Activated CD4-positive, alpha-beta memory T cell treated with anti-CD3 and anti-CD28 coated beads for 36 hours (primary cell): ENCODE measurements around the gene DHX29. TPM values are rescaled to one million over a fixed set of nuclear protein-coding genes. Genes with fewer than 3 reads are reported as not detected.

Source experiments
- CTCF ChIA-PET: fragments of 350-600 bp; sonication (Branson Sonifier 250); formaldehyde crosslinking; loops from one replicate; lab custom pipeline; 2021; ENCODE audit warnings: antibody characterized with exemption, inconsistent platforms; lab: Charles Lee
- POLR2A ChIA-PET: fragments of 350-600 bp; sonication (Branson Sonifier 250); formaldehyde crosslinking; loops from one replicate; lab custom pipeline; 2021; ENCODE audit warnings: antibody characterized with exemption; lab: Charles Lee
- DNase-seq: peaks from one replicate; pipeline ENCODE4 v3.0.0-alpha.2; 2020
- H3K27ac Mint-ChIP-seq: one replicate; pipeline ENCODE4 v1.8.0; 2021; ENCODE audit warnings: mixed read lengths
- H3K27me3 Mint-ChIP-seq: one replicate; pipeline ENCODE4 v1.8.0; 2021; ENCODE audit warnings: mixed read lengths
- H3K36me3 Mint-ChIP-seq: one replicate; pipeline ENCODE4 v1.8.0; 2021; ENCODE audit warnings: mixed read lengths
- H3K4me1 Mint-ChIP-seq: one replicate; pipeline ENCODE4 v1.8.0; 2021; ENCODE audit warnings: low read depth, mixed read lengths
- H3K4me3 Mint-ChIP-seq: one replicate; pipeline ENCODE4 v1.8.0; 2021; ENCODE audit warnings: mild to moderate bottlenecking, mixed read lengths
- H3K9me3 Mint-ChIP-seq: one replicate; pipeline ENCODE4 v1.8.0; 2021; ENCODE audit warnings: mixed read lengths
- intact Hi-C: fragments of 100-400 bp; cut with micrococcal nuclease; formaldehyde crosslinking; loops from one replicate; pipeline ENCODE4 v1.15.1; 2023
- total RNA-seq, 2 experiments: library from RNA; stranded (reverse); gene quantifications; one replicate each; pipeline ENCODE4 v1.2.3, GENCODE V29; 2021

DHX29 gene
- total RNA-seq, 2 experiments from 2014 or later, result 11.5 to 11.8 TPM

DNA sequence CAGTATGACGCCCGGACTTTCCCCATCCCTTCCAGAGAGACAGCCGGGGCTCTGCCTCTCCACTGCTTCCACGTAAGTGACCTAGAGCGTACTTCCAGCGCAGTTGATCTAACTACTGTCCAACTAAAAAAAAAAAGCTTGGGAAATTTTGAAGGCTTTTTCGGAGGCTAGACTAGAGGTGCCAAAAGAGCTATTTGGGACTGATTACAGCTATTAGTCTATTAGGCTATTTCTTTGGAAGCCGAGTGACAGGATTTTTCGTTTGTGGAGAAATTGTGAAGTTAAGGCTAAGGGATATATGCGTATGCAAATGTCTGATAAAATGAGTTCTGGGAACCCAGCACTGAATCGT, 75.6 kb downstream of the DHX29 start:
- Mint-ChIP-seq H3K36me3 (no peaks in the 10 kb centered on the region), H3K27ac (no peak overlapping the region), H3K9me3 (no peaks in the 10 kb centered on the region), H3K27me3 (peaks cover 73% of the 10 kb centered on the region), H3K4me1 (peaks cover 37% of the 10 kb centered on the region), H3K4me3 (peak overlapping the region; percentile 69)
- intact Hi-C loops, result no loop called here
- no peak for DNase-seq
- POLR2A ChIA-PET, result interaction anchor here (1.9 kb wide), 1 partner anchor 9 kb away, joined by 4 read pairs; no protein-coding TSS in a partner anchor
- CTCF ChIA-PET, result interaction anchor here (0.6 to 3.4 kb wide), 5 partner anchors 7 to 76 kb away, joined by 3 to 22 read pairs (median 4); partner anchors contain the start of genes CDC20B, DHX29 and MTREX

DNA sequence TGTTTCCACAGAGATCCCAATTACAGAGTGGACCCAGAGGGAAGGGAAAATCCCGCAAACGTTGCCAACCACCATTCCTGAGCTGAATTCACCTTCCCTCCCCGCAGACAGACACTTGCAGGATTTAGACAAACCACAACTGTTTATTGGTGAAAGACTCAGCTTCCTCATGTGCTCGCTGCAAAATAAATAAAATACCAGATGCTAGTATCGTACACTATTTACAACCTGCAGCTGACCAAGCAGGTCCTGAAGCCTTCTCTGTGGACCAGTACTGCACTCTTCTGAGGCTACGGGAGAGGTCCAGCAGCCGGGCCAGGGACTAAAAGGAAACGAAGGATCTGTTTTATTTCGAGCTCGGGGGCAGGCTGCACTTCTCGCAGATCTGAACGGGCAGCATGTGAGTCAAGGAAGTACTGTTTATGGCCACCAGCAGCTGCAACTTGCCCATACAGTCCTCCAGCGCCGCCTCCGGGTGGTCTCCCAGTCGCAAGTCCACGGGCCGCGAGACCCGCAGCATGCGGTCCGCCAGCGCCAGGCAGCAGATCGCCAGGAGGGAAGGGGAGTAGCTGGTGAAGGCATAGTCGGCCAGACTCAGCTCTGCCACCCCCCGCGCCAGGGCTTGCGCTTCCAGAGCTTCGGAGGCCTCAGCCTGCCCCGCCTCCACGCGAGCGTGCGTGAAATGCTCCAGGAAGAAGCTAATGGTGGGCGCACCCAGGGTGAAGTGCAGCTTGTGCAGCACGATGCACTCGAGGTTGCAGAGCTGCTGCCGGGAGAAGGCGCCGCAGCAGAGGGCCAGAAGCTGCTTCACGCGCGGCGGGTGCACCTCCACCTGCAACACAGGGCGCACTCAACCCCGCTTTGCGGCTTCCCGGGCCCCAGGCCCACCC, 76.2 kb downstream of the DHX29 start:
- H3K27ac Mint-ChIP-seq, result no peak overlapping the region
- peak; percentile 30 for DNase-seq
- peaks cover 37% of the 10 kb centered on the region for H3K4me1 Mint-ChIP-seq
- H3K9me3 Mint-ChIP-seq, result no peaks in the 10 kb centered on the region
- H3K36me3 Mint-ChIP-seq, result no peaks in the 10 kb centered on the region
- ChIA-PET CTCF (interaction anchor here (0.6 to 2.4 kb wide), 4 partner anchors 14 to 76 kb away, joined by 3 to 22 read pairs (median 4); partner anchors contain the start of genes CDC20B, DHX29 and MTREX), POLR2A (interaction anchor here (1.3 to 1.9 kb wide), 2 partner anchors 8 to 76 kb away, joined by 4 to 5 read pairs; no protein-coding TSS in a partner anchor)
- intact Hi-C loops, result no loop called here
- peak overlapping the region; percentile 20 for H3K4me3 Mint-ChIP-seq
- H3K27me3 Mint-ChIP-seq, result peaks cover 70% of the 10 kb centered on the region

DNA sequence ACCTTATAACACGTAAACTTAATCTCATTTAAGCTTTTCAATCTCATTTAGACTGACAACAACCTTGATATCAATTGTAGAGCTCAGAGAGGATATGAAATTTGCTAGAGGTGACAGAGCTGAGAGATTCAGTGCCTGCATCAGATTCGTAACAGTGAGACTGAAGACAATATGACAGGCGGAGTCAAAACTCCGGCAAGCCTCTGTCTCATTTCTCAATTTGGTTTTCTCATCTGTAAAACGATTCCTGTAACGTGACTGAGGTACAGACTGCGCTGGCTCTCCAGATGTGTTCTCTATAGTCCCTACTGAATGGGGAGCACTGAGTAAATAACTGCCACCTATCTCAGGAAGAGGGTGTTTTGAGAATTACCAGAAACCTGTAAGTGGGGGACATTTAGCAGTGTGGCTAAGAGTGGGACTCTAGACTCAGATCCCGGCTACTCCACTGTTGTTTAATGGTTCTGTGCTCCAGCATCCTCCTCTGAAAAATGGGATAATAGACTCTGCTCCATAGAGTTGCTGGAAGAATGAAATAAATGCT, 77.3 kb downstream of the DHX29 start:
- Mint-ChIP-seq H3K27ac (no peak overlapping the region), H3K4me3 (no peak overlapping the region), H3K27me3 (peaks cover 78% of the 10 kb centered on the region), H3K4me1 (peaks cover 37% of the 10 kb centered on the region), H3K9me3 (no peaks in the 10 kb centered on the region), H3K36me3 (no peaks in the 10 kb centered on the region)
- ChIA-PET POLR2A (interaction anchor here (1.3 kb wide), 1 partner anchor 77 kb away, joined by 5 read pairs; no protein-coding TSS in a partner anchor), CTCF (no interaction called here)
- DNase-seq, result peak; percentile 39
- intact Hi-C loops, result no loop called here

DNA sequence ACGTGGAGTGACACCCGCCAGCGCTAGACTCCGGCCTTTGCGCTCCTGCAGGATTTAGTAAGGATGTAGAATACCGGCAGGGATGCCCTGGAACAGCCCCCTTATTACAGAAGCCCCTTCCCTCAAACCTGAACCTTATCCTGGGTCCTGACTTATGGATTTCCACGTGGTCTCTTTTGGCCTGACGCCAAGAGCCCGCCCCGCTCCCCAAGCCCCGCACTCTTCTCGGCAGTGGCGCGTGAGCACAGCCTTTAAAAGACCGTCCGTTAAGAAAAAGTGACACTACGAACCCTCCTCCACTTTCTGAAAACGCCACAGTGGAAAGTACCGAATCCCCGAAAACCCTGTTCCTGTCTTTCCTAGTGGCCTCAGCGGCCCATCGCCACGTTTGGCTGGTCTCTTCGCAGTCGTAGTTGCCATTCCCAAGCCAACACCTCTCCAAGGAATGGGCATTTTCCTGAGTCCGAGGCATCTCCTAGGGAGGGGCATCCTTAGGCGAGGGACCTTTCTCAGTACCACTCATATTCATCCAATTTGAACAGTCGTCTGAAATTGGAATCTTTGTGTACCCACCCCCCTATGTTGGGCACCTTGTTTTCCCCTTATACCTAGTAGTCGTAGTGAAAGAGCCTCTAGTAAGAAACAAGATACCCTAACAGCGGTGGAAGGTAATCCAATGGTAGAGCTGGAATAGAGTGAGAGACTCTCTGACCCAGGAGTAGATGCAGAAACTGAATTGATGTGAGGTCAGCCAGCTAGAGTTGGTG, 79.6 kb downstream of the DHX29 start:
- H3K27ac Mint-ChIP-seq, result no peak overlapping the region
- peaks cover 87% of the 10 kb centered on the region for H3K27me3 Mint-ChIP-seq
- H3K4me1 Mint-ChIP-seq, result peaks cover 39% of the 10 kb centered on the region
- H3K9me3 Mint-ChIP-seq, result no peaks in the 10 kb centered on the region
- H3K4me3 Mint-ChIP-seq, result peak overlapping the region; percentile 61
- ChIA-PET CTCF (interaction anchor here (1.4 to 2.7 kb wide), 2 partner anchors 52 to 56 kb away, joined by 4 to 7 read pairs; no protein-coding TSS in a partner anchor), POLR2A (no interaction called here)
- no peak for DNase-seq
- intact Hi-C loops, result loop anchor here (1.0 to 5.0 kb wide), 2 partner anchors 80 to 464 kb away; no protein-coding TSS in a partner anchor
- no peaks in the 10 kb centered on the region for H3K36me3 Mint-ChIP-seq

DNA sequence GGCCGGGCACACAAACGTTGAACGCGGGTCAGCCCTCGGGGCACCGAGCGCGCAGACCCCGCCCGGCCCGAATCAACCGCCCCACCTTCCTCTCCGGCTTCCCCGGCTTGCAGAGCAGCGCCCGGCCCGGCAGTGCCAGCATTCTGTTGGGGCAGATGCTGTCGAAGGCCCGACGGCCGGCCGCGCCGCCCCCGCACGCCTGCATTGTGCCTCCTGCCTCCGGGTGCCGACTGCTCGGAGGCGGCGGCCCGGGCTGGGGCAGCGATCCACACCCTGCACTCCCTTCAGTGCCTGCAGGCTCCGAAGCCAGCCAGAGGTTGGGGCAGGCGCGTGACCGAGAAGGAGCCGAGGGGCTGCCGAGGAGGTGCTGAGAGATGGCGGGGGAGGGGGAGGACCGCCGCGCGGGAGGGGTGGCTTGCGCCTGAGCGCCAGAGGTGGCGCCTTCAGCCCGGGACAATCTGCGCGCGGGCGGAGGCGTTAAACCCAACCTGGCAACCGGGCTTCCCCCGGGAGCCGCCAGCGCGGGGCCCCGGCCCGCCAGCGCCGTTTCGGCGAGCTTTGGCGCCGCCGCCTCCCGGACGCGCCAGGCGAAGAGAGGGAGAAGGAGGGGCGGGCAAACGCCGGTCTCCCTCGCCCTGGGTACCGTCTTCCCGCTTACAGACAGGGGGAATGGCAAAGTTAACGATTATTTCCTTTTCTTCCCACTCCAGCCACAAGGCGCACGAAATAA, 80.4 kb downstream of the DHX29 start, which contains the start of gene MCIDAS:
MCIDAS (minus strand) TSS at position 382 of the 730 bp plus-strand sequence; CDS start at position 205, 177 bp downstream.
- Mint-ChIP-seq H3K27me3 (peaks cover 88% of the 10 kb centered on the region), H3K4me1 (peaks cover 38% of the 10 kb centered on the region), H3K36me3 (no peaks in the 10 kb centered on the region), H3K27ac (no peak within 1 kb of the TSS), H3K9me3 (no peaks in the 10 kb centered on the region), H3K4me3 (peak within 1 kb of the TSS; percentile 61)
- peak; percentile 80 for DNase-seq
- intact Hi-C loops, result loop anchor here (1.0 to 5.0 kb wide), 3 partner anchors 55 to 465 kb away; no protein-coding TSS in a partner anchor
- ChIA-PET CTCF (interaction anchor here (0.6 to 3.9 kb wide), 7 partner anchors 7 to 485 kb away, joined by 3 to 16 read pairs (median 4); partner anchors contain the start of genes CCNO, DHX29, MTREX and SLC38A9), POLR2A (interaction anchor here (1.2 kb wide), 1 partner anchor 80 kb away, joined by 3 read pairs; no protein-coding TSS in a partner anchor)

DNA sequence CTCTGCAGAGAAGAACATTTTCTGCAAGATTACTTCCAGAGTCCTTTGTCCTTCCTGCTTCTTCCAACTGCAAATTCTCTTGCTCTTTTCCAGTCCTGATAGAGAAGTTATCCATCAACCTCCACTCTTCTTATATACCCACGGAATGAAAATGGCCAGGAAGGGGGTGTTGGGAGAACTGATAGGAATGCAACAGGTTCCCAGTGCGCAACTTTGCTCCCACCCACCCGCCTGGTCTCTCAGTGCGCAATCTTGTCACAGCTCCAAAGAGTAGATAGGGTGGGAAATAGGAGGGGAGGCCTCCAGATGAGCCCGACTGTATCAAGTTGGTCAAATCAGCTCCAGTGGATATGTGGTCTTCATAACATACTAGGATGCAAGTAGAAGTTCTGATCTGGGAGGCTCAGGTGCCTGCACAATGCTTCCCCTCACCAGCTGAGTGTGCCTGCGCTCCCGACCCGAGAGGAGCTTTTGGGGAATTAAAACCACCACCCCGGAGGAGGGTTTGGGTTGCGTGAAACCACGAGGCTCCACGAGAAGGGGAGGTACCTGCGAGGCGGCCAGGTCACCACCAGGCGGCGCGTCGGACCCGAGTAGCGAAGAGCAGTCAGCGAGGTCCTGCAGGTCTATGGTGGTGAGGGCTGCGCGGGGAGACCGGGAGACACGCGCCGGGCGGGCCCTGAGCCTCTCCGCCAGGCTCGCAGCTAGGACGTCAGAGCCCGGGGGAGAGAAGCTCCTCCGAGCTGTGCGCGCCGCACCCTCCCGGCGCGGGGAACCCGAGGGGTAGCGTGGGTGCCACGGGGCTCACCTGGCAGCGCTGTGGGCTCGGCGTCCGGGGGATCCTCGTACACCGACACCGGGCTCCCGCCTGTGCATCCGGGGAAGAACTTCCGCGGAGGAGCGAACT, 81.2 kb downstream of the DHX29 start:
- peaks cover 84% of the 10 kb centered on the region for H3K27me3 Mint-ChIP-seq
- ChIA-PET POLR2A (interaction anchor here (1.2 kb wide), 1 partner anchor 80 kb away, joined by 3 read pairs; no protein-coding TSS in a partner anchor), CTCF (interaction anchor here (0.5 to 3.9 kb wide), 11 partner anchors 7 to 922 kb away, joined by 3 to 16 read pairs (median 3); partner anchors contain the start of genes CCNO, DHX29, MTREX and SLC38A9)
- peaks cover 30% of the 10 kb centered on the region for H3K4me1 Mint-ChIP-seq
- intact Hi-C loops, result loop anchor here (1.0 to 5.0 kb wide), 2 partner anchors 54 to 466 kb away; no protein-coding TSS in a partner anchor
- H3K4me3 Mint-ChIP-seq, result peak overlapping the region; percentile 30
- H3K9me3 Mint-ChIP-seq, result no peaks in the 10 kb centered on the region
- H3K36me3 Mint-ChIP-seq, result no peaks in the 10 kb centered on the region
- DNase-seq, result peak; percentile 82
- no peak overlapping the region for H3K27ac Mint-ChIP-seq

DNA sequence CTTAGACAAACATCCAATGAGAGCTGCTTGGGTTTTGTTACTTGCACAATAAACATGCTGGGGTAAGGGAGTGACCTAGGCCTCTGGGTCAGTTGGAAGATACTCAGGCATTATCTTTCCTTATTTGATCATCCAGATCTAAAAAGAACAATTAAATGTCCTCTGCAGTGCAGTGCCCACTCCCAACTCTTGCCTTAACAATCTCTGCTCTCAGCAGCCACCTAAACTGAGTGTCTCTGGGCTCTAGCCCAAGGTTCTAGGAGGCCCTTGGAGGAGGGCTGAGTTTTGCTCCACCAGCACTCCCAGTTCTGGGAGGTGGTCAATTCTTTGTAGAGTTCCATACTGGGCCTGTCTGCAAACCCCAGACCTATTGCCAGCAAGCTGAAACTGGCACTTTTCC, 82.1 kb downstream of the DHX29 start:
- Mint-ChIP-seq H3K9me3 (no peaks in the 10 kb centered on the region), H3K4me3 (no peak overlapping the region), H3K27me3 (peaks cover 84% of the 10 kb centered on the region), H3K27ac (no peak overlapping the region), H3K4me1 (peaks cover 26% of the 10 kb centered on the region), H3K36me3 (no peaks in the 10 kb centered on the region)
- POLR2A ChIA-PET, result no interaction called here
- no peak for DNase-seq
- intact Hi-C loops, result loop anchor here (5.0 kb wide), 1 partner anchor 467 kb away; no protein-coding TSS in a partner anchor
- CTCF ChIA-PET, result interaction anchor here (0.9 to 3.9 kb wide), 4 partner anchors 8 to 82 kb away, joined by 3 to 16 read pairs (median 10); partner anchors contain the start of genes CCNO, DHX29 and MTREX

DNA sequence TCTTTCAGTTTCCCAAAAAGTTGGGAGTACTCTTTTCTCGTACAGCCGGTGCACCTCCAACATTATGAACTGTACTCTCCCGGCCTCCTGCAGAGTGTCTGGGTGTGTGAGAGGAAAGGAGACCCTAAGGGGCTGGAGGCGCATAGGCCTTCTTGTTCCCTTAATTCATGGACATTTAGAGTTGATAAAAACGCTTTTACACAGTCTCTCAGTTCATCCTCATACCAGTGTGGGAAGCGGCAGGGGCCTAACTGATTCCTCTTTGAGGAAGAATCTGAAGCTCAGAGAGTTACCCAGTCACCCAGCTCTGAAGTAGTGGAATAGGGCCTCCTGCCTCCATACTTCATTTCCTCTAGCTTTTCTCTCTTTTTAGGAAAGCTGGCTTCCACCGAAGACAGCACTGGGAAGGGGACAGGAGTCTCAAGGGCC, 83.7 kb downstream of the DHX29 start:
- ChIA-PET CTCF (interaction anchor here (0.7 to 3.9 kb wide), 3 partner anchors 10 to 52 kb away, joined by 3 to 16 read pairs (median 15); partner anchors contain the start of gene CCNO), POLR2A (interaction anchor here (1.1 kb wide), 1 partner anchor 8 kb away, joined by 4 read pairs; no protein-coding TSS in a partner anchor)
- Mint-ChIP-seq H3K27me3 (peaks cover 81% of the 10 kb centered on the region), H3K4me1 (peaks cover 27% of the 10 kb centered on the region), H3K36me3 (no peaks in the 10 kb centered on the region), H3K4me3 (no peak overlapping the region), H3K27ac (no peak overlapping the region), H3K9me3 (no peaks in the 10 kb centered on the region)
- no peak for DNase-seq
- intact Hi-C loops, result no loop called here

DNA sequence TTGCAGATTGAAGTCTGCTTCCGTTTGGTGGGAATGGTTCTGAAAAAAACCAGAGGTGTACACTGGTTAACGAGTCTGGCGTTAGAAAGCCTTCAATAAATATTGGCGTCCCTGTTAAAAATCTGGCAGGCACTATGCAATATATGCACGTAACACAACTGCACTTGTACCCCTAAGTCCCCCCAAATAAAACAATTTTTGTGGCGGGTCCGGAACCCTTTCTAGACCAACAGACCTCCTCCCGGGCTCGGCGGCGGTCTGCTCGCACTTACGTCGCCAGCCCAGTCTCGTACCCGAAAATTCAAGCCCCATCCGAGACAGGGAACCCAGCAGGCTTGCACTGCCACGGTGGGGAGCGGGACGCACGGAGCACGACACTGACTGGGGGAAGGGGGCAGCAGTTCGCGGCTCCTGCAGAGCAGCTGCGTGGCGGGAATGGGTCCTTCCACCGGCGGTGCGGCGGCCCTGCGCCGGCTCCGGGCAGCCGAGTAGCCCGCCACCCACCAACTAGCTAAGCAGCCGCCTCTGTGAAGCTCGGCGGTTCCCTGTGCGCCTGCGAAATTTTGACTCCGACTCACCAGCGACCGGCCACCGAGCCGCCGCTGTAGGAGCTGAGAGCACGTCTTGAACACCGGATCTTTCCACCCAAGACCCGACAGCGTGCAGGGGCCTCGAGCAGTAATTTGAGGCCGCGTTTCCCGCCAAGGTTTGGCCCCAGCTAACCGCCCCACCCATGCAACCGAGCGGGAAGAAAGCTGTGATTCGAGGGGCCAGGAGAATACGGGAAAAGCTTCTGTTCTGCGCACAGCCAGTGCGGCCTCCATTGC, 84.3 kb downstream of the DHX29 start:
- CTCF ChIA-PET, result interaction anchor here (0.7 to 3.9 kb wide), 2 partner anchors 10 to 52 kb away, joined by 3 to 16 read pairs; partner anchors contain the start of gene CCNO
- Mint-ChIP-seq H3K9me3 (no peaks in the 10 kb centered on the region), H3K36me3 (no peaks in the 10 kb centered on the region), H3K27me3 (peaks cover 79% of the 10 kb centered on the region), H3K4me3 (no peak overlapping the region), H3K4me1 (peaks cover 27% of the 10 kb centered on the region), H3K27ac (no peak overlapping the region)
- intact Hi-C loops, result no loop called here
- DNase-seq, result peak; percentile 36
- POLR2A ChIA-PET, result interaction anchor here (1.1 kb wide), 1 partner anchor 9 kb away, joined by 4 read pairs; no protein-coding TSS in a partner anchor
